Neural progenitor cell (in vitro differentiated cells): ENCODE results near the gene ZBTB42. TPM values are rescaled to one million over a fixed set of nuclear protein-coding genes. Genes with fewer than 3 reads are reported as not detected.

Experiments used
- DNase-seq: peaks from one replicate; pipeline ENCODE4 v3.0.0-alpha.2; 2016; ENCODE audit warnings: low spot score
- H2AFZ ChIP-seq: fragments of 200-600 bp; sonication (generic); replicated peaks from 2 replicates; pipeline ENCODE4 v1.6.1; 2016; ENCODE audit warnings: antibody characterized with exemption
- H3F3A ChIP-seq: fragments of 200-600 bp; sonication (generic); 2 replicates; pipeline ENCODE4 v1.6.1; 2016; ENCODE audit warnings: antibody characterized with exemption, low read depth
- H3K27ac ChIP-seq: fragments of 200-600 bp; sonication (generic); 2 replicates; pipeline ENCODE4 v1.5.1; 2016; ENCODE audit warnings: mild to moderate bottlenecking
- H3K27me3 ChIP-seq: fragments of 200-600 bp; sonication (generic); 2 replicates; pipeline ENCODE4 v1.6.1; 2016; ENCODE audit warnings: mild to moderate bottlenecking, moderate library complexity
- H3K36me3 ChIP-seq: fragments of 200-600 bp; sonication (generic); 2 replicates; pipeline ENCODE4 v1.5.1; 2016
- H3K4me1 ChIP-seq: fragments of 200-600 bp; sonication (generic); 2 replicates; pipeline ENCODE4 v1.6.1; 2016; ENCODE audit warnings: mixed run types
- H3K4me2 ChIP-seq: fragments of 200-600 bp; sonication (generic); 2 replicates; pipeline ENCODE4 v1.6.1; 2016
- H3K4me3 ChIP-seq: fragments of 200-600 bp; sonication (generic); 2 replicates; pipeline ENCODE4 v1.5.1; 2016
- H3K79me2 ChIP-seq: fragments of 200-600 bp; sonication (generic); 2 replicates; pipeline ENCODE4 v1.6.1; 2016; ENCODE audit warnings: low read depth
- H3K9ac ChIP-seq: fragments of 200-600 bp; sonication (generic); 2 replicates; pipeline ENCODE4 v1.6.1; 2016
- H3K9me3 ChIP-seq: fragments of 200-600 bp; sonication (generic); 2 replicates; pipeline ENCODE4 v1.5.1; 2016; ENCODE audit warnings: low read depth
- H4K20me1 ChIP-seq: fragments of 200-600 bp; sonication (generic); 2 replicates; pipeline ENCODE4 v1.6.1; 2016; ENCODE audit warnings: low read depth
- H3K27ac Mint-ChIP-seq: 3 replicates; pipeline ENCODE4 v1.8.0; 2021; ENCODE audit warnings: mixed read lengths
- H3K27me3 Mint-ChIP-seq: 2 replicates; pipeline ENCODE4 v1.8.0; 2022; ENCODE audit warnings: low read depth, mild to moderate bottlenecking, inconsistent platforms, moderate library complexity, mixed read lengths; ENCODE audit not compliant: insufficient read depth
- H3K36me3 Mint-ChIP-seq: 3 replicates; pipeline ENCODE4 v1.8.0; 2021; ENCODE audit warnings: mixed read lengths
- H3K4me1 Mint-ChIP-seq: 3 replicates; pipeline ENCODE4 v1.8.0; 2021; ENCODE audit warnings: mixed read lengths
- H3K4me3 Mint-ChIP-seq: 3 replicates; pipeline ENCODE4 v1.8.0; 2021; ENCODE audit warnings: mild to moderate bottlenecking, moderate library complexity, mixed read lengths
- H3K9me3 Mint-ChIP-seq: 3 replicates; pipeline ENCODE4 v1.8.0; 2020; ENCODE audit warnings: mixed read lengths
- CTCF ChIP-seq: fragments of 200-600 bp; sonication (generic); IDR thresholded peaks from 2 replicates; pipeline ENCODE4 v1.5.1; 2017; ENCODE audit warnings: antibody characterized with exemption, mild to moderate bottlenecking
- EZH2 ChIP-seq: fragments of 200-600 bp; sonication (generic); IDR thresholded peaks from 2 replicates; pipeline ENCODE4 v1.6.1; 2017; ENCODE audit warnings: antibody characterized with exemption, mild to moderate bottlenecking, moderate library complexity
- EZH2phosphoT487 ChIP-seq: fragments of 200-600 bp; sonication (generic); IDR thresholded peaks from 2 replicates; pipeline ENCODE4 v1.6.1; 2017; ENCODE audit warnings: antibody characterized with exemption
- total RNA-seq: library from RNA; depleted of rRNA; stranded (reverse); fragments of >200 nt; gene quantifications from 2 replicates; pipeline ENCODE4 v1.2.3, GENCODE V29; 2015; ENCODE audit warnings: low replicate concordance

ZBTB42 gene
- total RNA-seq, 1 donor from 2014 or later: 0.41 TPM

- peak overlapping the region; percentile 100 for H3K4me2 ChIP-seq
- peaks cover 24% of the 10 kb centered on the region for H3K4me1 ChIP-seq
- no peak overlapping the region for H3K27ac ChIP-seq
- H3K4me3 ChIP-seq: peak overlapping the region; percentile 95
- peaks cover 41% of the 10 kb centered on the region for H3K4me1 Mint-ChIP-seq
- H3K27me3 ChIP-seq: peaks cover 39% of the 10 kb centered on the region
- peaks cover 34% of the 10 kb centered on the region for H3F3A ChIP-seq
- peak; percentile 66 for DNase-seq
- H3K36me3 ChIP-seq: no peaks in the 10 kb centered on the region
- H3K27me3 Mint-ChIP-seq: peaks cover 23% of the 10 kb centered on the region
- peak overlapping the region; percentile 60 for H3K9ac ChIP-seq
- peaks cover 2% of the 10 kb centered on the region for H3K36me3 Mint-ChIP-seq
- peak overlapping the region; percentile 74 for H3K27ac Mint-ChIP-seq
- no peak overlapping the region for H2AFZ ChIP-seq
- no peaks in the 10 kb centered on the region for H3K9me3 Mint-ChIP-seq
- peaks cover 59% of the 10 kb centered on the region for H4K20me1 ChIP-seq
- peak overlapping the region; percentile 95 for H3K4me3 Mint-ChIP-seq
- no peaks in the 10 kb centered on the region for H3K9me3 ChIP-seq
- H3K79me2 ChIP-seq: peaks cover 36% of the 10 kb centered on the region
- TF ChIP-seq EZH2phosphoT487 (no peak), CTCF (no peak), EZH2 (no peak)
These were observed 6.3 kb upstream of the ZBTB42 start for GRCh38 chr14:104794631-104794992.

- H2AFZ ChIP-seq: no peak within 1 kb of the TSS
- H3K27me3 Mint-ChIP-seq: peaks cover 26% of the 10 kb centered on the region
- no peaks in the 10 kb centered on the region for H3K9me3 ChIP-seq
- H3K27me3 ChIP-seq: peaks cover 45% of the 10 kb centered on the region
- peak within 1 kb of the TSS; percentile 95 for H3K4me3 ChIP-seq
- H3K27ac ChIP-seq: no peak within 1 kb of the TSS
- no peak within 1 kb of the TSS for H3K27ac Mint-ChIP-seq
- peak within 1 kb of the TSS; percentile 60 for H3K9ac ChIP-seq
- TF ChIP-seq CTCF (no peak), EZH2phosphoT487 (no peak), EZH2 (peak; percentile 9)
- no peaks in the 10 kb centered on the region for H3K36me3 ChIP-seq
- H3K79me2 ChIP-seq: peaks cover 36% of the 10 kb centered on the region
- H3K4me1 Mint-ChIP-seq: peaks cover 45% of the 10 kb centered on the region
- H3K4me1 ChIP-seq: peaks cover 24% of the 10 kb centered on the region
- peaks cover 58% of the 10 kb centered on the region for H4K20me1 ChIP-seq
- H3K4me2 ChIP-seq: peak within 1 kb of the TSS; percentile 100
- H3F3A ChIP-seq: peaks cover 40% of the 10 kb centered on the region
- peaks cover 2% of the 10 kb centered on the region for H3K9me3 Mint-ChIP-seq
- DNase-seq: peak; percentile 77
- peaks cover 2% of the 10 kb centered on the region for H3K36me3 Mint-ChIP-seq
- H3K4me3 Mint-ChIP-seq: peak within 1 kb of the TSS; percentile 95
These were observed 5.7 kb upstream of the ZBTB42 start, which contains the start of gene AKT1 for GRCh38 chr14:104794993-104795780. Gene AKT1, minus strand, starts transcription at chr14:104795748. Its CDS starts 3,105 bp downstream, at chr14:104792643.

- Histone ChIP-seq H3K4me3 (peak overlapping the region; percentile 50), H3K9ac (no peak overlapping the region), H2AFZ (no peak overlapping the region), H4K20me1 (peaks cover 50% of the 10 kb centered on the region), H3K36me3 (no peaks in the 10 kb centered on the region), H3K9me3 (no peaks in the 10 kb centered on the region), H3F3A (peaks cover 41% of the 10 kb centered on the region), H3K27me3 (peaks cover 53% of the 10 kb centered on the region), H3K79me2 (peaks cover 36% of the 10 kb centered on the region), H3K27ac (no peak overlapping the region), H3K4me2 (peak overlapping the region; percentile 85), H3K4me1 (peaks cover 24% of the 10 kb centered on the region)
- H3K9me3 Mint-ChIP-seq: peaks cover 2% of the 10 kb centered on the region
- H3K27me3 Mint-ChIP-seq: peaks cover 26% of the 10 kb centered on the region
- DNase-seq: no peak
- H3K36me3 Mint-ChIP-seq: peaks cover 2% of the 10 kb centered on the region
- H3K4me1 Mint-ChIP-seq: peaks cover 45% of the 10 kb centered on the region
- TF ChIP-seq CTCF: no peak
- no peak for TF ChIP-seq EZH2phosphoT487
- no peak for TF ChIP-seq EZH2
- peak overlapping the region; percentile 84 for H3K4me3 Mint-ChIP-seq
- no peak overlapping the region for H3K27ac Mint-ChIP-seq
These were observed 4.9 kb upstream of the ZBTB42 start for GRCh38 chr14:104795781-104796686.
